AG04449 (cell line): Measurements from ENCODE around the gene RAD9A.

Experiments used
- CTCF ChIA-PET: fragments of 350-600 bp; formaldehyde crosslinking; extraction: SDS; loops from one replicate; lab custom pipeline; 2021; ENCODE audit warnings: antibody characterized with exemption; lab: Yijun Ruan, JAX
- POLR2A ChIA-PET: fragments of 400-600, 350-600 bp; formaldehyde crosslinking; extraction: SDS; loops from one replicate; lab custom pipeline; 2020; ENCODE audit warnings: antibody characterized with exemption, inconsistent platforms; lab: Yijun Ruan, JAX
- DNase-seq: peaks from one replicate; pipeline ENCODE4 v3.0.0-alpha.2; 2010; ENCODE audit warnings: low read depth, low spot score
- H3K4me3 ChIP-seq: 2 replicates; pipeline ENCODE4 v1.5.1; 2011; ENCODE audit warnings: low read depth, mild to moderate bottlenecking, control low read depth, low read length
- TF ChIP-seq, protein P1 (sequence below): IDR thresholded peaks from one replicate; pipeline ENCODE4 v1.5.1; 2011; ENCODE audit warnings: mild to moderate bottlenecking, moderate library complexity, low read length, control low read depth, inconsistent platforms; ENCODE audit not compliant: insufficient read depth; ENCODE audit errors: missing control alignments

RAD9A gene

GRCh38 chr11:67418476-67419281 is 26.9 kb downstream of the RAD9A start:
- ChIA-PET CTCF (interaction anchor here (1.2 to 4.2 kb wide), 2 partner anchors 17 to 68 kb away, joined by 4 to 28 read pairs; partner anchors contain the start of gene PPP1CA), POLR2A (interaction anchor here (1.2 kb wide), 1 partner anchor 17 kb away, joined by 4 read pairs; the partner anchor contains the start of gene PPP1CA)
- H3K4me3 ChIP-seq: no peak overlapping the region
- DNase-seq: no peak
- TF ChIP-seq, protein P1, sequence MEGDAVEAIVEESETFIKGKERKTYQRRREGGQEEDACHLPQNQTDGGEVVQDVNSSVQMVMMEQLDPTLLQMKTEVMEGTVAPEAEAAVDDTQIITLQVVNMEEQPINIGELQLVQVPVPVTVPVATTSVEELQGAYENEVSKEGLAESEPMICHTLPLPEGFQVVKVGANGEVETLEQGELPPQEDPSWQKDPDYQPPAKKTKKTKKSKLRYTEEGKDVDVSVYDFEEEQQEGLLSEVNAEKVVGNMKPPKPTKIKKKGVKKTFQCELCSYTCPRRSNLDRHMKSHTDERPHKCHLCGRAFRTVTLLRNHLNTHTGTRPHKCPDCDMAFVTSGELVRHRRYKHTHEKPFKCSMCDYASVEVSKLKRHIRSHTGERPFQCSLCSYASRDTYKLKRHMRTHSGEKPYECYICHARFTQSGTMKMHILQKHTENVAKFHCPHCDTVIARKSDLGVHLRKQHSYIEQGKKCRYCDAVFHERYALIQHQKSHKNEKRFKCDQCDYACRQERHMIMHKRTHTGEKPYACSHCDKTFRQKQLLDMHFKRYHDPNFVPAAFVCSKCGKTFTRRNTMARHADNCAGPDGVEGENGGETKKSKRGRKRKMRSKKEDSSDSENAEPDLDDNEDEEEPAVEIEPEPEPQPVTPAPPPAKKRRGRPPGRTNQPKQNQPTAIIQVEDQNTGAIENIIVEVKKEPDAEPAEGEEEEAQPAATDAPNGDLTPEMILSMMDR: no peak

- no peak overlapping the region for H3K4me3 ChIP-seq
- no peak for DNase-seq
- TF ChIP-seq, protein P1: no peak
- ChIA-PET POLR2A (interaction anchor here (0.8 kb wide), 1 partner anchor 18 kb away, joined by 4 read pairs; the partner anchor contains the start of gene PPP1CA), CTCF (interaction anchor here (0.5 to 4.2 kb wide), 3 partner anchors 18 to 68 kb away, joined by 3 to 28 read pairs (median 4); partner anchors contain the start of gene PPP1CA)
Observed at GRCh38 chr11:67419325-67420049, 27.7 kb downstream of the RAD9A start.

- TF ChIP-seq, protein P1: no peak
- ChIA-PET CTCF (interaction anchor here (0.5 to 4.2 kb wide), 3 partner anchors 18 to 103 kb away, joined by 3 to 28 read pairs (median 3); partner anchors contain the start of gene PPP1CA), POLR2A (interaction anchor here (0.8 kb wide), 1 partner anchor 19 kb away, joined by 4 read pairs; the partner anchor contains the start of gene PPP1CA)
- H3K4me3 ChIP-seq: peak overlapping the region; percentile 54
- no peak for DNase-seq
Observed at GRCh38 chr11:67420147-67420645, 28.4 kb downstream of the RAD9A start.

GRCh38 chr11:67420646-67421429 is 29.1 kb downstream of the RAD9A start:
- CTCF ChIA-PET: interaction anchor here (1.3 to 4.2 kb wide), 2 partner anchors 19 to 103 kb away, joined by 3 to 28 read pairs; partner anchors contain the start of gene PPP1CA

GRCh38 chr11:67421430-67422031 is 29.7 kb downstream of the RAD9A start:
- H3K4me3 ChIP-seq: peak overlapping the region; percentile 32

More at GRCh38 chr11:67420646-67421429, 29.1 kb downstream of the RAD9A start:
- DNase-seq: peak; percentile 7
- TF ChIP-seq, protein P1: no peak
- peak overlapping the region; percentile 54 for H3K4me3 ChIP-seq
- POLR2A ChIA-PET: no interaction called here

More at GRCh38 chr11:67421430-67422031, 29.7 kb downstream of the RAD9A start:
- POLR2A ChIA-PET: no interaction called here
- TF ChIP-seq, protein P1: no peak
- DNase-seq: no peak
- CTCF ChIA-PET: interaction anchor here (4.2 kb wide), 1 partner anchor 20 kb away, joined by 28 read pairs; the partner anchor contains the start of gene PPP1CA
